Activated naive CD8-positive, alpha-beta T cell treated with anti-CD3 and anti-CD28 coated beads for 36 hours (primary cell): Measurements from ENCODE around the gene KHDC1L. TPM values are rescaled to one million over a fixed set of nuclear protein-coding genes. Genes with fewer than 3 reads are reported as not detected.
"Not testable (repeated sequence)": the region's sequence is repeated elsewhere in the genome, so short reads cannot be mapped to it uniquely, and the experiment has no call there.

Experiments
- DNase-seq: peaks from one replicate; pipeline ENCODE4 v3.0.0; 2021
- H3K27ac Mint-ChIP-seq: one replicate; pipeline ENCODE4 v1.8.0; 2022; ENCODE audit warnings: mild to moderate bottlenecking, moderate library complexity, mixed read lengths
- H3K27me3 Mint-ChIP-seq: one replicate; pipeline ENCODE4 v1.8.0; 2022; ENCODE audit warnings: mild to moderate bottlenecking, mixed read lengths
- H3K36me3 Mint-ChIP-seq: one replicate; pipeline ENCODE4 v1.8.0; 2021; ENCODE audit warnings: mild to moderate bottlenecking, mixed read lengths
- H3K4me1 Mint-ChIP-seq: one replicate; pipeline ENCODE4 v1.8.0; 2021; ENCODE audit warnings: mixed read lengths
- H3K4me3 Mint-ChIP-seq: one replicate; pipeline ENCODE4 v1.8.0; 2022; ENCODE audit warnings: mild to moderate bottlenecking, moderate library complexity, mixed read lengths
- H3K9me3 Mint-ChIP-seq: one replicate; pipeline ENCODE4 v1.8.0; 2022; ENCODE audit warnings: mixed read lengths
- total RNA-seq, 2 experiments: library from RNA; stranded (reverse); gene quantifications; one replicate each; pipeline ENCODE4 v1.2.3, GENCODE V29; 2021

Gene KHDC1L
- not detected for total RNA-seq

- no peaks in the 10 kb centered on the region for H3K27me3 Mint-ChIP-seq
- H3K9me3 Mint-ChIP-seq: no peaks in the 10 kb centered on the region
- H3K36me3 Mint-ChIP-seq: no peaks in the 10 kb centered on the region
- no peak for DNase-seq
- no peaks in the 10 kb centered on the region for H3K4me1 Mint-ChIP-seq
- H3K4me3 Mint-ChIP-seq: no peak within 1 kb of the TSS
- H3K27ac Mint-ChIP-seq: no peak within 1 kb of the TSS
These were observed at the start of gene KHDC1L for GRCh38 chr6:73225396-73225795. KHDC1L (minus strand) TSS chr6:73225496; CDS start chr6:73225408, 88 bp downstream.

GRCh38 chr6:73269296-73269695 is 44.0 kb upstream of the KHDC1L start:
- not testable (repeated sequence) for H3K4me3 Mint-ChIP-seq, H3K27me3 Mint-ChIP-seq, H3K27ac Mint-ChIP-seq, H3K9me3 Mint-ChIP-seq, DNase-seq
- Mint-ChIP-seq H3K36me3 (peaks cover 42% of the 10 kb centered on the region), H3K4me1 (peaks cover 15% of the 10 kb centered on the region)

GRCh38 chr6:73268896-73269295 is 43.6 kb upstream of the KHDC1L start:
- not testable (repeated sequence) for H3K27me3 Mint-ChIP-seq, H3K27ac Mint-ChIP-seq, H3K4me3 Mint-ChIP-seq, DNase-seq, H3K9me3 Mint-ChIP-seq
- Mint-ChIP-seq H3K4me1 (peaks cover 19% of the 10 kb centered on the region), H3K36me3 (peaks cover 44% of the 10 kb centered on the region)

GRCh38 chr6:73264446-73264845 is 39.1 kb upstream of the KHDC1L start:
- Mint-ChIP-seq H3K4me1 (peaks cover 26% of the 10 kb centered on the region), H3K27me3 (no peaks in the 10 kb centered on the region), H3K36me3 (peaks cover 39% of the 10 kb centered on the region), H3K27ac (no peak overlapping the region), H3K9me3 (no peaks in the 10 kb centered on the region), H3K4me3 (peak overlapping the region; percentile 80)
- DNase-seq: no peak

- H3K27me3 Mint-ChIP-seq: no peaks in the 10 kb centered on the region
- DNase-seq: no peak
- H3K27ac Mint-ChIP-seq: peak overlapping the region; percentile 74
- peak overlapping the region; percentile 80 for H3K4me3 Mint-ChIP-seq
- peaks cover 37% of the 10 kb centered on the region for H3K36me3 Mint-ChIP-seq
- H3K9me3 Mint-ChIP-seq: no peaks in the 10 kb centered on the region
- peaks cover 26% of the 10 kb centered on the region for H3K4me1 Mint-ChIP-seq
These were observed 38.2 kb upstream of the KHDC1L start for GRCh38 chr6:73263570-73263909.

GRCh38 chr6:73262671-73263569 is 37.6 kb upstream of the KHDC1L start, which contains the start of gene KHDC1:
KHDC1 (minus strand) TSS chr6:73263196; CDS start chr6:73242517, 20,679 bp downstream.
- DNase-seq: peak; percentile 76
- peaks cover 36% of the 10 kb centered on the region for H3K36me3 Mint-ChIP-seq
- H3K4me1 Mint-ChIP-seq: peaks cover 26% of the 10 kb centered on the region
- no peaks in the 10 kb centered on the region for H3K27me3 Mint-ChIP-seq
- H3K27ac Mint-ChIP-seq: peak within 1 kb of the TSS; percentile 74
- no peaks in the 10 kb centered on the region for H3K9me3 Mint-ChIP-seq
- peak within 1 kb of the TSS; percentile 86 for H3K4me3 Mint-ChIP-seq

GRCh38 chr6:73258721-73259120 is 33.4 kb upstream of the KHDC1L start:
- Mint-ChIP-seq H3K27ac (no peak overlapping the region), H3K9me3 (no peaks in the 10 kb centered on the region), H3K27me3 (no peaks in the 10 kb centered on the region), H3K4me1 (peaks cover 5% of the 10 kb centered on the region), H3K4me3 (no peak overlapping the region), H3K36me3 (peaks cover 1% of the 10 kb centered on the region)
- no peak for DNase-seq

GRCh38 chr6:73254323-73254722 is 29.0 kb upstream of the KHDC1L start:
- not testable (repeated sequence) for H3K9me3 Mint-ChIP-seq, H3K27me3 Mint-ChIP-seq, H3K27ac Mint-ChIP-seq, H3K36me3 Mint-ChIP-seq, H3K4me1 Mint-ChIP-seq, H3K4me3 Mint-ChIP-seq, DNase-seq

GRCh38 chr6:73252703-73253102 is 27.4 kb upstream of the KHDC1L start:
- no peaks in the 10 kb centered on the region for H3K27me3 Mint-ChIP-seq

GRCh38 chr6:73250016-73250415 is 24.7 kb upstream of the KHDC1L start:
- DNase-seq: no peak
- Mint-ChIP-seq H3K9me3 (no peaks in the 10 kb centered on the region), H3K4me1 (no peaks in the 10 kb centered on the region), H3K4me3 (no peak overlapping the region), H3K36me3 (no peaks in the 10 kb centered on the region), H3K27me3 (peaks cover 7% of the 10 kb centered on the region), H3K27ac (no peak overlapping the region)

More at GRCh38 chr6:73252703-73253102, 27.4 kb upstream of the KHDC1L start:
- Mint-ChIP-seq H3K4me3 (no peak overlapping the region), H3K4me1 (no peaks in the 10 kb centered on the region), H3K9me3 (no peaks in the 10 kb centered on the region), H3K27ac (no peak overlapping the region), H3K36me3 (no peaks in the 10 kb centered on the region)
- DNase-seq: no peak

- Mint-ChIP-seq H3K27ac (no peak overlapping the region), H3K4me1 (no peaks in the 10 kb centered on the region), H3K27me3 (peaks cover 7% of the 10 kb centered on the region), H3K9me3 (no peaks in the 10 kb centered on the region), H3K36me3 (no peaks in the 10 kb centered on the region), H3K4me3 (no peak overlapping the region)
- DNase-seq: no peak
These were observed 23.1 kb upstream of the KHDC1L start for GRCh38 chr6:73248192-73248903.

GRCh38 chr6:73242001-73242400 is 16.7 kb upstream of the KHDC1L start:
- H3K4me1 Mint-ChIP-seq: no peaks in the 10 kb centered on the region
- no peak overlapping the region for H3K4me3 Mint-ChIP-seq
- DNase-seq: no peak

GRCh38 chr6:73240730-73241129 is 15.4 kb upstream of the KHDC1L start:
- no peak for DNase-seq
- Mint-ChIP-seq H3K4me3 (no peak overlapping the region), H3K4me1 (no peaks in the 10 kb centered on the region), H3K36me3 (no peaks in the 10 kb centered on the region), H3K9me3 (no peaks in the 10 kb centered on the region), H3K27me3 (peaks cover 4% of the 10 kb centered on the region), H3K27ac (no peak overlapping the region)

More at GRCh38 chr6:73242001-73242400, 16.7 kb upstream of the KHDC1L start:
- no peaks in the 10 kb centered on the region for H3K9me3 Mint-ChIP-seq
- peaks cover 7% of the 10 kb centered on the region for H3K27me3 Mint-ChIP-seq
- H3K27ac Mint-ChIP-seq: no peak overlapping the region
- no peaks in the 10 kb centered on the region for H3K36me3 Mint-ChIP-seq

- Mint-ChIP-seq H3K27me3 (no peaks in the 10 kb centered on the region), H3K36me3 (no peaks in the 10 kb centered on the region), H3K4me1 (no peaks in the 10 kb centered on the region), H3K4me3 (no peak overlapping the region), H3K9me3 (no peaks in the 10 kb centered on the region), H3K27ac (no peak overlapping the region)
- DNase-seq: no peak
These were observed 11.0 kb upstream of the KHDC1L start for GRCh38 chr6:73236144-73236750.

GRCh38 chr6:73234733-73235132 is 9.4 kb upstream of the KHDC1L start:
- H3K9me3 Mint-ChIP-seq: no peaks in the 10 kb centered on the region
- H3K36me3 Mint-ChIP-seq: no peaks in the 10 kb centered on the region
- DNase-seq: no peak
- H3K27ac Mint-ChIP-seq: no peak overlapping the region
- H3K4me3 Mint-ChIP-seq: no peak overlapping the region
- H3K27me3 Mint-ChIP-seq: no peaks in the 10 kb centered on the region
- H3K4me1 Mint-ChIP-seq: no peaks in the 10 kb centered on the region
